Liver (tissue), 9 donors: ENCODE measurements around the gene APBA1. TPM values are rescaled to one million over a fixed set of nuclear protein-coding genes. Genes with fewer than 3 reads are reported as not detected.

Experiments
- DNase-seq: peaks from one replicate; pipeline ENCODE4 v3.0.0-alpha.2; 2017; ENCODE audit warnings: low spot score
- H3K27ac ChIP-seq, 2 donors: one replicate each; pipeline ENCODE4 v1.7.0; 2013; ENCODE audit warnings: inconsistent platforms in 2 of 2, low read length in 2 of 2, control low read depth in 1 of 2, low read depth in 1 of 2, mild to moderate bottlenecking in 1 of 2
- H3K27me3 ChIP-seq, 4 donors: one replicate each; pipeline versions ENCODE4 v1.6.1 to v1.7.0; 2013; ENCODE audit warnings: low read length in 3 of 4, inconsistent platforms in 1 of 4, mild to moderate bottlenecking in 1 of 4, moderate library complexity in 1 of 4; ENCODE audit not compliant: control insufficient read depth in 4 of 4, insufficient read depth in 4 of 4
- H3K36me3 ChIP-seq, 4 donors: one replicate each; pipeline versions ENCODE4 v1.6.1 to v1.7.0; 2013; ENCODE audit warnings: low read length in 3 of 4, mild to moderate bottlenecking in 3 of 4, low read depth in 1 of 4, moderate library complexity in 1 of 4; ENCODE audit not compliant: control insufficient read depth in 4 of 4, insufficient read depth in 3 of 4
- H3K4me1 ChIP-seq, 4 donors: one replicate each; pipeline versions ENCODE4 v1.6.1 to v1.7.0; 2013; ENCODE audit warnings: low read length in 3 of 4, mild to moderate bottlenecking in 3 of 4, moderate library complexity in 1 of 4; ENCODE audit not compliant: control insufficient read depth in 4 of 4, insufficient read depth in 4 of 4
- H3K4me3 ChIP-seq, 3 donors: one replicate each; pipeline versions ENCODE4 v1.6.1 to v1.7.0; 2013; ENCODE audit warnings: low read length in 3 of 3, control low read depth in 1 of 3, low read depth in 1 of 3, mild to moderate bottlenecking in 1 of 3
- H3K9ac ChIP-seq, 2 donors: one replicate each; pipeline ENCODE4 v1.7.0; 2013; ENCODE audit warnings: low read length in 2 of 2, mild to moderate bottlenecking in 2 of 2, moderate library complexity in 2 of 2, control low read depth in 1 of 2, low read depth in 1 of 2
- H3K9me3 ChIP-seq, 4 donors: one replicate each; pipeline versions ENCODE4 v1.6.1 to v1.7.0; 2013; ENCODE audit warnings: low read length in 3 of 4; ENCODE audit not compliant: control insufficient read depth in 4 of 4
- EGR1 ChIP-seq, 2 donors: IDR thresholded peaks; 2 replicates each; pipeline ENCODE4 v1.6.1; 2016 to 2018; ENCODE audit warnings: antibody characterized with exemption in 2 of 2, low read depth in 2 of 2
- FOXA1 ChIP-seq: IDR thresholded peaks from 2 replicates; pipeline ENCODE4 v1.6.1; 2016; ENCODE audit warnings: antibody characterized with exemption
- FOXA2 ChIP-seq: IDR thresholded peaks from 2 replicates; pipeline ENCODE4 v1.6.1; 2016; ENCODE audit warnings: antibody characterized with exemption
- GABPA ChIP-seq, 2 donors: IDR thresholded peaks in 1 of 2; conservative IDR thresholded peaks in 1 of 2; 2 replicates each; pipeline ENCODE4 v1.6.1; 2016; ENCODE audit warnings: antibody characterized with exemption in 2 of 2, mild to moderate bottlenecking in 1 of 2, moderate library complexity in 1 of 2
- HNF4A ChIP-seq, 2 donors: conservative IDR thresholded peaks; 2 replicates each; pipeline ENCODE4 v1.6.1; 2016; ENCODE audit warnings: antibody characterized with exemption in 2 of 2, mild to moderate bottlenecking in 2 of 2
- HNF4G ChIP-seq: IDR thresholded peaks from 2 replicates; pipeline ENCODE4 v1.6.1; 2016; ENCODE audit warnings: antibody characterized with exemption
- JUND ChIP-seq, 2 donors: IDR thresholded peaks; 2 replicates each; pipeline ENCODE4 v1.6.1; 2016; ENCODE audit warnings: antibody characterized with exemption in 2 of 2
- NR2F2 ChIP-seq: IDR thresholded peaks from 2 replicates; pipeline ENCODE4 v1.6.1; 2016; ENCODE audit warnings: antibody characterized with exemption
- RAD21 ChIP-seq, 2 donors: IDR thresholded peaks; 2 replicates each; pipeline ENCODE4 v1.6.1; 2016; ENCODE audit warnings: antibody characterized with exemption in 2 of 2, mild to moderate bottlenecking in 2 of 2
- RXRA ChIP-seq, 2 donors: IDR thresholded peaks; 2 replicates each; pipeline ENCODE4 v1.6.1; 2017 to 2018; ENCODE audit warnings: antibody characterized with exemption in 2 of 2, mild to moderate bottlenecking in 1 of 2
- SP1 ChIP-seq: IDR thresholded peaks from 2 replicates; pipeline ENCODE4 v1.6.1; 2018; ENCODE audit warnings: antibody characterized with exemption, mild to moderate bottlenecking
- TAF1 ChIP-seq: conservative IDR thresholded peaks from 2 replicates; pipeline ENCODE4 v1.6.1; 2016; ENCODE audit warnings: antibody characterized with exemption, mild to moderate bottlenecking
- YY1 ChIP-seq: IDR thresholded peaks from 2 replicates; pipeline ENCODE4 v1.6.1; 2016; ENCODE audit warnings: antibody characterized with exemption, mild to moderate bottlenecking
- WGBS: extraction: QIAGEN DNeasy Blood & Tissue Kit; methylation state at CpG from one replicate; pipeline ENCODE4 v1.1.7; 2013; 5-methylcytosine and 5-hydroxymethylcytosine counted together
- polyA plus RNA-seq, 2 donors: library from polyadenylated mRNA; stranded (reverse) in 1 of 2; unstranded in 1 of 2; fragments of 200-250 nt in 1 of 2; fragments of >200 nt in 1 of 2; fragmentation: Nextera tagmentation in 1 of 2; extraction: Ambion mirVana in 1 of 2; gene quantifications; one replicate each; pipeline versions ENCODE4 v1.2.1 to v1.2.3, GENCODE V29; 2013 to 2015
- total RNA-seq, 2 donors: library from RNA; depleted of rRNA; stranded (reverse); fragments of >200 nt; gene quantifications; one replicate each; pipeline ENCODE4 v1.2.3, GENCODE V29; 2014
- TF ChIP-seq, protein P1 (sequence below): IDR thresholded peaks from 2 replicates; pipeline ENCODE4 v1.6.1; 2016; ENCODE audit warnings: antibody characterized with exemption, mild to moderate bottlenecking
- TF ChIP-seq, protein P2 (sequence below): IDR thresholded peaks from 2 replicates; pipeline ENCODE4 v1.6.1; 2016; ENCODE audit warnings: antibody characterized with exemption
- TF ChIP-seq, protein P3 (sequence below): IDR thresholded peaks from 2 replicates; pipeline ENCODE4 v1.6.1; 2016; ENCODE audit warnings: antibody characterized with exemption
- TF ChIP-seq, protein P4 (sequence below): fragments of 150-350 bp; IDR thresholded peaks from 2 replicates; pipeline ENCODE4 v1.5.1; 2017; ENCODE audit warnings: improper control_type of control experiment, low read depth, low read length; ENCODE audit not compliant: missing input control
- TF ChIP-seq, protein P5 (sequence below): IDR thresholded peaks from 2 replicates; pipeline ENCODE4 v1.6.1; 2016; ENCODE audit warnings: antibody characterized with exemption
- donor health status: healthy.
- donor health status: healthy.
- donor health status: healthy.
- donor health status: healthy.
- donor health status: healthy.

Gene APBA1
- total and polyA plus RNA-seq, 4 donors: 2.8 to 19.0 (median 6.1) TPM

DNA sequence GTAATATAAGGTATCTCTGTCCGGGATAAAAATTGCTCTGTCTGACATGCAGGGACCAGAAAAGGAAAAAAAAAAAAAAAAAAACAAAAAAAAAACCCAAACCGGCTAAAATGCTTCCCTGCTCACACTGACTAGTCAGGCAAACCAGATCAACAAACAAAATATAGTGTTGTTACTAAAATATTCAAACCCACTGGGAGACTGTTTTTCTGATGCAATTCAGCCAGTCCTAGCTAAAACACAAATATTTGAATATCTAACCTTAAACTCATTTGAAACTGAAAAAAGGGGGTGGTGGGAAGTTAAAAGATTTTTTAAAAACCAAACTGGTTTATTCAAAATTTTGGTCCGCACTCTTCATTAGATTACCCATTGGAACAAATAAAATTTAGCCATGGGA, 61.0 kb downstream of the APBA1 start:
- no peaks in the 10 kb centered on the region for H3K27me3 ChIP-seq
- DNase-seq: no peak
- WGBS: 78% methylated on average over 3 of the region's 3 CpGs
- no peak overlapping the region for H3K4me3 ChIP-seq
- no peaks in the 10 kb centered on the region for H3K36me3 ChIP-seq
- H3K9me3 ChIP-seq: no peaks in the 10 kb centered on the region
- TF ChIP-seq GABPA (IDR thresholded peaks at IDR 0.05 in 1 of 2, conservative IDR thresholded peaks at IDR 0.05 in 1 of 2) (no peak), NR2F2 (no peak), EGR1 (IDR thresholded peaks at IDR 0.05; ENCODE audit: low read depth in 2 of 2) (no peak)
- H3K4me1 ChIP-seq: peaks cover 0 to 4% (median under 1%) of the 10 kb centered on the region in 4 donors
- H3K9ac ChIP-seq: no peak overlapping the region
- no peak overlapping the region for H3K27ac ChIP-seq

DNA sequence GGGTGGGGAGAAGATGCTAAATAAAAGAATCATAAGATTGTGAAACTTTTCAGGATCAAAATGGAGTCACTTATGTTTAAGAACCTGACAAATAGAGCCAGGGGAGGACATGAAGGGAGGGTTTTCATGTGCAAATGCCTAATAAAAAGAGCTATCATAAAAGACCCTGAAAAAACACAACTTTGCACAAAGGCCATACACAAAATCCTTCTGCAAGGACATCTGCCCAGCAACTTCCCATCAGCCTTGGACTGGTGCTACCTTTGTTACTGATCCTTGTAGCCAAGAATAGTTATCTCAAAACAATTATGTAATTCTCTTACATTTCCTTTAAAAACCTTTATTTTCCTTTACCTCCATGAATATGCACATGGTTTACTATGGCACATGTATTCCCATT, 63.0 kb downstream of the APBA1 start:
- DNase-seq: no peak
- Histone ChIP-seq H3K4me3 (no peak overlapping the region), H3K27me3 (no peaks in the 10 kb centered on the region), H3K9ac (no peak overlapping the region), H3K27ac (no peak overlapping the region), H3K36me3 (no peaks in the 10 kb centered on the region), H3K9me3 (no peaks in the 10 kb centered on the region), H3K4me1 (peaks cover 0 to 9% (median under 1%) of the 10 kb centered on the region in 4 donors)
- TF ChIP-seq GABPA (IDR thresholded peaks at IDR 0.05 in 1 of 2, conservative IDR thresholded peaks at IDR 0.05 in 1 of 2): no peak
- TF ChIP-seq FOXA1: no peak

DNA sequence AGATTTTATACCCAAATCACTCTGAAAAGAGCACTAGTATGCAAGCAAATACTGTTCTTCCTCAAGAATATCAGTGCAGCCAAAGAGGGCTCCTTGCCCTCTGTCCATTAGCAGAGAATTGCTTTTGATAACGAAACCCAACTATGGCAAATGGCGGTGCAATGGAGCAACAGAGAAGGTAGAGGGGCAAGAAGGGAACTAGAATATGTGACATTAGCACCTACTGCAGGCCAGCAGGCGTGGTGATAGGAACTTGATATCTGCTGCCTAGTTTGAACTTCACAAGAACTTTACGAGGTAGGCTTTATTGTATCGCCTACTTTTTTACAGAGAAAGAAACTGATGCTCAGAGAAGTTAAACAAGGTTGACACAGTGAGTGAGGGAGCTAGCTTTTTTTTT, 66.1 kb downstream of the APBA1 start:
- Histone ChIP-seq H3K9ac (no peak overlapping the region), H3K9me3 (no peaks in the 10 kb centered on the region), H3K4me1 (peaks cover 0 to 5% (median under 1%) of the 10 kb centered on the region in 4 donors), H3K27me3 (no peaks in the 10 kb centered on the region), H3K36me3 (no peaks in the 10 kb centered on the region), H3K4me3 (no peak overlapping the region), H3K27ac (no peak overlapping the region)
- 94% methylated on average over 5 of the region's 5 CpGs for WGBS
- DNase-seq: no peak
- TF ChIP-seq FOXA2 (no peak), TAF1 (no peak), RXRA (IDR thresholded peaks at IDR 0.05) (no peak), SP1 (no peak), GABPA (IDR thresholded peaks at IDR 0.05 in 1 of 2, conservative IDR thresholded peaks at IDR 0.05 in 1 of 2) (no peak), HNF4G (no peak), HNF4A (conservative IDR thresholded peaks at IDR 0.05) (no peak), FOXA1 (no peak), JUND (IDR thresholded peaks at IDR 0.05) (no peak), RAD21 (IDR thresholded peaks at IDR 0.05) (no peak), YY1 (no peak), EGR1 (IDR thresholded peaks at IDR 0.05; ENCODE audit: low read depth in 2 of 2) (no peak), NR2F2 (no peak)
- TF ChIP-seq, protein P1, sequence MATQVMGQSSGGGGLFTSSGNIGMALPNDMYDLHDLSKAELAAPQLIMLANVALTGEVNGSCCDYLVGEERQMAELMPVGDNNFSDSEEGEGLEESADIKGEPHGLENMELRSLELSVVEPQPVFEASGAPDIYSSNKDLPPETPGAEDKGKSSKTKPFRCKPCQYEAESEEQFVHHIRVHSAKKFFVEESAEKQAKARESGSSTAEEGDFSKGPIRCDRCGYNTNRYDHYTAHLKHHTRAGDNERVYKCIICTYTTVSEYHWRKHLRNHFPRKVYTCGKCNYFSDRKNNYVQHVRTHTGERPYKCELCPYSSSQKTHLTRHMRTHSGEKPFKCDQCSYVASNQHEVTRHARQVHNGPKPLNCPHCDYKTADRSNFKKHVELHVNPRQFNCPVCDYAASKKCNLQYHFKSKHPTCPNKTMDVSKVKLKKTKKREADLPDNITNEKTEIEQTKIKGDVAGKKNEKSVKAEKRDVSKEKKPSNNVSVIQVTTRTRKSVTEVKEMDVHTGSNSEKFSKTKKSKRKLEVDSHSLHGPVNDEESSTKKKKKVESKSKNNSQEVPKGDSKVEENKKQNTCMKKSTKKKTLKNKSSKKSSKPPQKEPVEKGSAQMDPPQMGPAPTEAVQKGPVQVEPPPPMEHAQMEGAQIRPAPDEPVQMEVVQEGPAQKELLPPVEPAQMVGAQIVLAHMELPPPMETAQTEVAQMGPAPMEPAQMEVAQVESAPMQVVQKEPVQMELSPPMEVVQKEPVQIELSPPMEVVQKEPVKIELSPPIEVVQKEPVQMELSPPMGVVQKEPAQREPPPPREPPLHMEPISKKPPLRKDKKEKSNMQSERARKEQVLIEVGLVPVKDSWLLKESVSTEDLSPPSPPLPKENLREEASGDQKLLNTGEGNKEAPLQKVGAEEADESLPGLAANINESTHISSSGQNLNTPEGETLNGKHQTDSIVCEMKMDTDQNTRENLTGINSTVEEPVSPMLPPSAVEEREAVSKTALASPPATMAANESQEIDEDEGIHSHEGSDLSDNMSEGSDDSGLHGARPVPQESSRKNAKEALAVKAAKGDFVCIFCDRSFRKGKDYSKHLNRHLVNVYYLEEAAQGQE: no peak
- TF ChIP-seq, protein P2, sequence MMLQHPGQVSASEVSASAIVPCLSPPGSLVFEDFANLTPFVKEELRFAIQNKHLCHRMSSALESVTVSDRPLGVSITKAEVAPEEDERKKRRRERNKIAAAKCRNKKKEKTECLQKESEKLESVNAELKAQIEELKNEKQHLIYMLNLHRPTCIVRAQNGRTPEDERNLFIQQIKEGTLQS: no peak
- TF ChIP-seq, protein P3, sequence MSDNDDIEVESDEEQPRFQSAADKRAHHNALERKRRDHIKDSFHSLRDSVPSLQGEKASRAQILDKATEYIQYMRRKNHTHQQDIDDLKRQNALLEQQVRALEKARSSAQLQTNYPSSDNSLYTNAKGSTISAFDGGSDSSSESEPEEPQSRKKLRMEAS: no peak
- TF ChIP-seq, protein P4, sequence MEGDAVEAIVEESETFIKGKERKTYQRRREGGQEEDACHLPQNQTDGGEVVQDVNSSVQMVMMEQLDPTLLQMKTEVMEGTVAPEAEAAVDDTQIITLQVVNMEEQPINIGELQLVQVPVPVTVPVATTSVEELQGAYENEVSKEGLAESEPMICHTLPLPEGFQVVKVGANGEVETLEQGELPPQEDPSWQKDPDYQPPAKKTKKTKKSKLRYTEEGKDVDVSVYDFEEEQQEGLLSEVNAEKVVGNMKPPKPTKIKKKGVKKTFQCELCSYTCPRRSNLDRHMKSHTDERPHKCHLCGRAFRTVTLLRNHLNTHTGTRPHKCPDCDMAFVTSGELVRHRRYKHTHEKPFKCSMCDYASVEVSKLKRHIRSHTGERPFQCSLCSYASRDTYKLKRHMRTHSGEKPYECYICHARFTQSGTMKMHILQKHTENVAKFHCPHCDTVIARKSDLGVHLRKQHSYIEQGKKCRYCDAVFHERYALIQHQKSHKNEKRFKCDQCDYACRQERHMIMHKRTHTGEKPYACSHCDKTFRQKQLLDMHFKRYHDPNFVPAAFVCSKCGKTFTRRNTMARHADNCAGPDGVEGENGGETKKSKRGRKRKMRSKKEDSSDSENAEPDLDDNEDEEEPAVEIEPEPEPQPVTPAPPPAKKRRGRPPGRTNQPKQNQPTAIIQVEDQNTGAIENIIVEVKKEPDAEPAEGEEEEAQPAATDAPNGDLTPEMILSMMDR: no peak
- TF ChIP-seq, protein P5, sequence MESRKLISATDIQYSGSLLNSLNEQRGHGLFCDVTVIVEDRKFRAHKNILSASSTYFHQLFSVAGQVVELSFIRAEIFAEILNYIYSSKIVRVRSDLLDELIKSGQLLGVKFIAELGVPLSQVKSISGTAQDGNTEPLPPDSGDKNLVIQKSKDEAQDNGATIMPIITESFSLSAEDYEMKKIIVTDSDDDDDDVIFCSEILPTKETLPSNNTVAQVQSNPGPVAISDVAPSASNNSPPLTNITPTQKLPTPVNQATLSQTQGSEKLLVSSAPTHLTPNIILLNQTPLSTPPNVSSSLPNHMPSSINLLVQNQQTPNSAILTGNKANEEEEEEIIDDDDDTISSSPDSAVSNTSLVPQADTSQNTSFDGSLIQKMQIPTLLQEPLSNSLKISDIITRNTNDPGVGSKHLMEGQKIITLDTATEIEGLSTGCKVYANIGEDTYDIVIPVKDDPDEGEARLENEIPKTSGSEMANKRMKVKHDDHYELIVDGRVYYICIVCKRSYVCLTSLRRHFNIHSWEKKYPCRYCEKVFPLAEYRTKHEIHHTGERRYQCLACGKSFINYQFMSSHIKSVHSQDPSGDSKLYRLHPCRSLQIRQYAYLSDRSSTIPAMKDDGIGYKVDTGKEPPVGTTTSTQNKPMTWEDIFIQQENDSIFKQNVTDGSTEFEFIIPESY: no peak
